ENCODE data around the gene HACL1. TPM values are rescaled to one million over a fixed set of nuclear protein-coding genes. Genes with fewer than 3 reads are reported as not detected.

The HACL1 gene
- total and polyA plus RNA-seq, 11 donors, result 7.2 to 21.5 (median 12.6) TPM

GRCh38 chr3:15528854-15529537 is 72.4 kb downstream of the HACL1 start:
- no peak for DNase-seq
- TF ChIP-seq CTCF (IDR thresholded peaks at IDR 0.05) (no peak), POLR2A (IDR thresholded peaks at IDR 0.05) (no peak)
- WGBS, 4 donors, result 84 to 90% (median 89%) methylated on average over 4 of the region's 4 CpGs
- intact Hi-C loops (cut with DNase I), result no loop called here
- H3K27ac ChIP-seq, result peak overlapping the region in 1 of 12 donors; percentile 27
- H3K4me3 ChIP-seq, result no peak overlapping the region
- H3K4me1 ChIP-seq, result peaks cover 0 to 16% (median 5%) of the 10 kb centered on the region in 12 donors
- no peaks in the 10 kb centered on the region for H3K9me3 ChIP-seq
- H3K27me3 ChIP-seq, result no peaks in the 10 kb centered on the region
- H3K36me3 ChIP-seq, result no peaks in the 10 kb centered on the region
- ATAC-seq, result no peak

- Histone ChIP-seq H3K27ac (no peak overlapping the region), H3K4me3 (no peak overlapping the region), H3K27me3 (no peaks in the 10 kb centered on the region), H3K4me1 (peaks cover 0 to 30% (median 13%) of the 10 kb centered on the region in 12 donors), H3K36me3 (no peaks in the 10 kb centered on the region), H3K9me3 (no peaks in the 10 kb centered on the region)
- WGBS, 4 donors, result 43 to 47% (median 46%) methylated on average over 4 of the region's 4 CpGs
- peak in 6 of 12 donors; percentile 6 to 33 (median 14) for TF ChIP-seq CTCF (IDR thresholded peaks at IDR 0.05)
- TF ChIP-seq POLR2A (IDR thresholded peaks at IDR 0.05), result no peak
- intact Hi-C loops (cut with DNase I), result no loop called here
- DNase-seq (no peak), ATAC-seq (peak in 3 of 4 donors; percentile 16 to 70 (median 47))
Observed at GRCh38 chr3:15527031-15527459, 74.3 kb downstream of the HACL1 start.

- WGBS, 4 donors, result 95 to 100% (median 97%) methylated on average over 1 of the region's 1 CpG
- H3K4me3 ChIP-seq, result no peak overlapping the region
- no peak for TF ChIP-seq CTCF (IDR thresholded peaks at IDR 0.05)
- no peak for TF ChIP-seq POLR2A (IDR thresholded peaks at IDR 0.05)
- H3K9me3 ChIP-seq, result no peaks in the 10 kb centered on the region
- no peak for DNase-seq
- no peak for ATAC-seq
- H3K27me3 ChIP-seq, result no peaks in the 10 kb centered on the region
- no peaks in the 10 kb centered on the region for H3K36me3 ChIP-seq
- H3K4me1 ChIP-seq, result peaks cover 0 to 33% (median 16%) of the 10 kb centered on the region in 12 donors
- intact Hi-C loops (cut with DNase I), result no loop called here
- H3K27ac ChIP-seq, result no peak overlapping the region
Observed at GRCh38 chr3:15525790-15526189, 75.6 kb downstream of the HACL1 start.

GRCh38 chr3:15523660-15524417 is 77.5 kb downstream of the HACL1 start:
- H3K4me1 ChIP-seq, result peaks cover 0 to 49% (median 17%) of the 10 kb centered on the region in 12 donors
- H3K27ac ChIP-seq, result peak overlapping the region in 3 of 12 donors; percentile 6 to 45 (median 24)
- WGBS, 4 donors, result 54 to 67% (median 58%) methylated on average over 6 of the region's 6 CpGs
- TF ChIP-seq POLR2A (IDR thresholded peaks at IDR 0.05) (no peak), CTCF (IDR thresholded peaks at IDR 0.05) (no peak)
- no peaks in the 10 kb centered on the region for H3K36me3 ChIP-seq
- no peaks in the 10 kb centered on the region for H3K9me3 ChIP-seq
- DNase-seq (no peak), ATAC-seq (peak in 2 of 4 donors; percentile 30 to 57)
- no peak overlapping the region for H3K4me3 ChIP-seq
- H3K27me3 ChIP-seq, result no peaks in the 10 kb centered on the region
- intact Hi-C loops (cut with DNase I), result no loop called here
